H1 (cell line): ENCODE data around the gene ZBED5. TPM values are rescaled to one million over a fixed set of nuclear protein-coding genes. Genes with fewer than 3 reads are reported as not detected.

Source experiments
- CTCF ChIA-PET: fragments of 300-600 bp; sonication (Branson Sonifier 250); formaldehyde crosslinking; loops from one replicate; lab custom pipeline; 2021; ENCODE audit not compliant: partially characterized antibody; lab: Charles Lee
- POLR2A ChIA-PET: fragments of 300-600 bp; sonication (Branson Sonifier 250); formaldehyde crosslinking; loops from one replicate; lab custom pipeline; 2021; ENCODE audit warnings: inconsistent platforms; ENCODE audit not compliant: partially characterized antibody; lab: Charles Lee
- DNase-seq, 2 experiments: peaks; one replicate each; pipeline versions ENCODE4 v3.0.0 to v3.0.0-alpha.2; 2010 to 2022; ENCODE audit warnings: low spot score in 2 of 2, low read depth in 1 of 2, mixed read lengths in 1 of 2
- FAIRE-seq: peaks from 2 replicates; lab custom pipeline; 2011; peaks lifted over from hg19 to GRCh38; lab: Jason Lieb, UNC
- H2AFZ ChIP-seq: 2 replicates; pipeline ENCODE4 v1.8.1; 2012; ENCODE audit warnings: low read length, inconsistent platforms
- H2AK5ac ChIP-seq: 2 replicates; pipeline ENCODE4 v1.6.1; 2013; ENCODE audit warnings: low read depth, low read length
- H2BK120ac ChIP-seq: replicated peaks from 2 replicates; pipeline ENCODE3; 2013; ENCODE audit warnings: low read depth, low read length, inconsistent platforms
- H2BK12ac ChIP-seq: 2 replicates; pipeline ENCODE4 v1.6.1; 2013; ENCODE audit warnings: low read depth, low read length
- H2BK15ac ChIP-seq: 2 replicates; pipeline ENCODE4 v1.6.1; 2013; ENCODE audit warnings: low read length
- H2BK20ac ChIP-seq: 2 replicates; pipeline ENCODE4 v1.6.1; 2013; ENCODE audit warnings: low read length
- H2BK5ac ChIP-seq: 2 replicates; pipeline ENCODE4 v1.6.1; 2013; ENCODE audit warnings: low read depth, low read length
- H3K14ac ChIP-seq: 2 replicates; pipeline ENCODE4 v1.6.1; 2013; ENCODE audit warnings: inconsistent platforms; ENCODE audit not compliant: insufficient read length
- H3K18ac ChIP-seq: 2 replicates; pipeline ENCODE4 v1.6.1; 2013; ENCODE audit warnings: low read length; ENCODE audit errors: extremely low read depth
- H3K23ac ChIP-seq: 2 replicates; pipeline ENCODE4 v1.6.1; 2013; ENCODE audit warnings: inconsistent platforms; ENCODE audit not compliant: insufficient read length
- H3K23me2 ChIP-seq: 2 replicates; pipeline ENCODE4 v1.6.1; 2013; ENCODE audit warnings: low read depth, low read length
- H3K27ac ChIP-seq: 2 replicates; pipeline ENCODE4 v1.6.1; 2011; ENCODE audit warnings: low read depth, low read length, inconsistent platforms
- H3K27me3 ChIP-seq, 4 experiments: replicated peaks in 1 of 4; 1 replicate in 1 of 4; 2 replicates in 3 of 4; pipeline versions ENCODE4 v1.6.1 to v1.8.1; 2011 to 2013; ENCODE audit warnings: low read length in 3 of 4, mild to moderate bottlenecking in 3 of 4, inconsistent platforms in 2 of 4, mixed read lengths in 2 of 4, moderate library complexity in 1 of 4; ENCODE audit not compliant: control insufficient read depth in 3 of 4, insufficient read depth in 3 of 4; ENCODE audit errors: extremely low read depth in 1 of 4
- H3K36me3 ChIP-seq, 4 experiments: 2 replicates each; pipeline versions ENCODE4 v1.6.1 to v1.8.1; 2011 to 2013; ENCODE audit warnings: mild to moderate bottlenecking in 4 of 4, low read length in 3 of 4, moderate library complexity in 2 of 4, control low read depth in 1 of 4, inconsistent platforms in 1 of 4; ENCODE audit not compliant: insufficient read depth in 4 of 4, control insufficient read depth in 2 of 4
- H3K4ac ChIP-seq: replicated peaks from 2 replicates; pipeline ENCODE3; 2013; ENCODE audit warnings: low read length, low read depth, mixed read lengths, inconsistent platforms; ENCODE audit not compliant: insufficient read length
- H3K4me1 ChIP-seq, 4 experiments: replicated peaks in 1 of 4; 1 replicate in 1 of 4; 2 replicates in 3 of 4; pipeline versions ENCODE4 v1.6.1 to v1.8.1; 2011 to 2013; ENCODE audit warnings: low read length in 3 of 4, inconsistent platforms in 2 of 4, mixed read lengths in 1 of 4; ENCODE audit not compliant: insufficient read depth in 4 of 4, control insufficient read depth in 3 of 4
- H3K4me2 ChIP-seq, 2 experiments: 2 replicates each; pipeline versions ENCODE4 v1.6.1 to v1.8.1; 2011 to 2013; ENCODE audit warnings: low read depth in 2 of 2, low read length in 2 of 2, control low read depth in 1 of 2, inconsistent platforms in 1 of 2, mild to moderate bottlenecking in 1 of 2; ENCODE audit not compliant: insufficient read depth in 1 of 2
- H3K4me3 ChIP-seq, 4 experiments: fragments of 200-600, 300-600 bp in 1 of 4; sonication (generic), shearing (Covaris generic), sonication (Bioruptor Twin) in 1 of 4; 2 replicates each; pipeline versions ENCODE4 v1.5.1 to v1.8.1; 2011 to 2016; ENCODE audit warnings: low read length in 4 of 4, low read depth in 3 of 4, control low read depth in 2 of 4, inconsistent platforms in 2 of 4, mild to moderate bottlenecking in 2 of 4, mixed read lengths in 1 of 4, moderate library complexity in 1 of 4; ENCODE audit not compliant: insufficient read depth in 2 of 4; ENCODE audit errors: extremely low read depth in 1 of 4
- H3K56ac ChIP-seq: replicated peaks from 2 replicates; pipeline ENCODE3; 2013; ENCODE audit warnings: low read depth, mild to moderate bottlenecking, mixed read lengths, low read length, inconsistent platforms; ENCODE audit not compliant: insufficient read length
- H3K79me1 ChIP-seq: 2 replicates; pipeline ENCODE4 v1.6.1; 2013; ENCODE audit warnings: low read depth, low read length, control low read depth
- H3K79me2 ChIP-seq, 2 experiments: 2 replicates each; pipeline versions ENCODE4 v1.6.1 to v1.8.1; 2012 to 2013; ENCODE audit warnings: low read length in 2 of 2, mild to moderate bottlenecking in 2 of 2, inconsistent platforms in 1 of 2; ENCODE audit not compliant: insufficient read depth in 2 of 2, control insufficient read depth in 1 of 2
- H3K9ac ChIP-seq, 4 experiments: replicated peaks in 1 of 4; 1 replicate in 1 of 4; 2 replicates in 3 of 4; pipeline versions ENCODE4 v1.6.1 to v1.8.1; 2011 to 2013; ENCODE audit warnings: low read depth in 3 of 4, low read length in 3 of 4, control low read depth in 2 of 4, mild to moderate bottlenecking in 2 of 4, moderate library complexity in 2 of 4, inconsistent platforms in 1 of 4; ENCODE audit errors: extremely low read depth in 1 of 4
- H3K9me3 ChIP-seq, 2 experiments: 2 replicates each; pipeline versions ENCODE4 v1.6.1 to v1.8.1; 2012 to 2013; ENCODE audit warnings: mild to moderate bottlenecking in 2 of 2, moderate library complexity in 2 of 2, control low read depth in 1 of 2, inconsistent platforms in 1 of 2, low read depth in 1 of 2, low read length in 1 of 2, mixed read lengths in 1 of 2; ENCODE audit not compliant: insufficient read depth in 2 of 2
- H4K20me1 ChIP-seq, 2 experiments: replicated peaks in 1 of 2; 2 replicates each; pipeline versions ENCODE3 to v1.8.1; 2011 to 2013; ENCODE audit warnings: inconsistent platforms in 2 of 2, low read length in 2 of 2, mild to moderate bottlenecking in 1 of 2; ENCODE audit not compliant: insufficient read depth in 2 of 2, control insufficient read depth in 1 of 2
- H4K5ac ChIP-seq: 2 replicates; pipeline ENCODE4 v1.6.1; 2013; ENCODE audit warnings: low read length, low read depth, mixed read lengths, inconsistent platforms; ENCODE audit not compliant: insufficient read length
- H4K8ac ChIP-seq: 2 replicates; pipeline ENCODE4 v1.8.0; 2013; ENCODE audit warnings: mild to moderate bottlenecking, moderate library complexity, low read length, inconsistent platforms; ENCODE audit not compliant: insufficient read depth; ENCODE audit errors: extremely low read depth
- H4K91ac ChIP-seq: replicated peaks from 2 replicates; pipeline ENCODE3; 2013; ENCODE audit warnings: low read length, mixed read lengths, inconsistent platforms; ENCODE audit not compliant: insufficient read length
- CBX8 ChIP-seq: fragments of 300-800, 300-1000 bp; sonication (generic); IDR thresholded peaks from 2 replicates; pipeline ENCODE4 v1.7.1; 2016; ENCODE audit warnings: low read depth, low read length, borderline replicate concordance
- CEBPB ChIP-seq: IDR thresholded peaks from 2 replicates; pipeline ENCODE4 v1.6.1; 2012; ENCODE audit warnings: low read depth, low read length
- CREB1 ChIP-seq: IDR thresholded peaks from 2 replicates; pipeline ENCODE4 v1.6.1; 2012; ENCODE audit warnings: inconsistent platforms
- GABPA ChIP-seq: IDR thresholded peaks from 2 replicates; pipeline ENCODE4 v1.6.1; 2011; ENCODE audit warnings: mild to moderate bottlenecking, low read length, moderate library complexity, borderline replicate concordance; ENCODE audit not compliant: insufficient read depth
- HDAC6 ChIP-seq: IDR thresholded peaks from one replicate; pipeline ENCODE4 v1.7.1; 2012; ENCODE audit warnings: low read depth, mild to moderate bottlenecking, inconsistent platforms, low read length, moderate library complexity
- KDM1A ChIP-seq: fragments of 200-600, 300-600 bp; sonication (generic); IDR thresholded peaks from 2 replicates; pipeline ENCODE4 v1.7.1; 2016; ENCODE audit warnings: mild to moderate bottlenecking, low read length, borderline replicate concordance
- POLR2A ChIP-seq, 2 experiments: IDR thresholded peaks; 1 replicate in 1 of 2; 2 replicates in 1 of 2; pipeline ENCODE4 v1.6.1; 2011; ENCODE audit warnings: low read depth in 2 of 2, low read length in 2 of 2, mild to moderate bottlenecking in 2 of 2; ENCODE audit errors: control extremely low read depth in 1 of 2
- POLR2AphosphoS5 ChIP-seq: IDR thresholded peaks from 2 replicates; pipeline ENCODE4 v1.6.1; 2011; ENCODE audit warnings: low read depth, low read length
- SP2 ChIP-seq: IDR thresholded peaks from 2 replicates; pipeline ENCODE4 v1.6.1; 2012; ENCODE audit warnings: mild to moderate bottlenecking, low read length, inconsistent platforms
- WGBS, 2 experiments: shearing (Covaris generic) in 1 of 2; methylation state at CpG; one replicate each; pipeline versions ENCODE4 v1.1.6 to v1.1.7; 2013 to 2015; ENCODE audit warnings: low lambda C conversion rate in 2 of 2, mixed read lengths in 2 of 2, inconsistent platforms in 1 of 2, low coverage in 1 of 2, missing lambda C conversion rate in 1 of 2; ENCODE audit not compliant: insufficient replicate concordance in 2 of 2, insufficient coverage in 1 of 2, insufficient read length in 1 of 2; ENCODE audit errors: extremely low coverage in 1 of 2, missing lambda C conversion rate in 1 of 2; 5-methylcytosine and 5-hydroxymethylcytosine counted together
- long read RNA-seq, 2 experiments: library from RNA in 1 of 2; library from capped mRNA in 1 of 2; stranded (forward); transcript quantifications; one replicate each; pipeline ENCODE4 v2.0.0, GENCODE V29; 2021; ENCODE audit warnings: inconsistent platforms in 1 of 2
- polyA minus RNA-seq, 3 experiments: library from RNA; depleted of rRNA, polyadenylated mRNA; stranded (reverse); fragments of >200 nt; gene quantifications; 1 replicate in 2 of 3; 2 replicates in 1 of 3; pipeline ENCODE4 v1.2.3, GENCODE V29; 2011
- polyA plus RNA-seq, 7 experiments: library from polyadenylated mRNA; depleted of rRNA in 3 of 7; stranded (reverse) in 5 of 7; unstranded in 2 of 7; fragments of >200 nt in 5 of 7; fragments of 200-250 nt in 2 of 7; gene quantifications; 1 replicate in 5 of 7; 2 replicates in 1 of 7; 4 replicates in 1 of 7; pipeline versions ENCODE4 v1.2.1 to v1.2.3, GENCODE V29; 2011 to 2013; ENCODE audit warnings: missing spikeins in 2 of 7, mixed read lengths in 2 of 7
- total RNA-seq: library from RNA; stranded (reverse); fragmentation: NEBNext Ultra II Directional; extraction: Animal tissue kit (Norgen Biotek cat#: 25700); gene quantifications from 2 replicates; pipeline ENCODE4 v1.2.1, GENCODE V29; 2021

The ZBED5 gene
- total RNA-seq = 48.7 and 54.2 TPM in 2 replicates
- polyA plus RNA-seq (2011; rRNA removed) = 47.9 and 94.7 TPM in 2 replicates
- polyA plus RNA-seq (2011; cell fraction: cytosol; rRNA removed) = 39.7 TPM
- 31.1 TPM for polyA plus RNA-seq (2011; cell fraction: nucleus; rRNA removed)
- 28.8 to 48.3 TPM (median 33.8 TPM) in 4 replicates for polyA plus RNA-seq (2012, experiment 1 of 2)
- polyA plus RNA-seq (2012, experiment 2 of 2) = 4.4 TPM
- 43.7 TPM for polyA plus RNA-seq (2013, experiment 1 of 2)
- 43.6 TPM for polyA plus RNA-seq (2013, experiment 2 of 2)
- 147 and 161 TPM in 2 replicates for polyA minus RNA-seq (2011; rRNA and poly(A)+ RNA removed)
- 66.1 TPM for polyA minus RNA-seq (2011; cell fraction: cytosol; rRNA and poly(A)+ RNA removed)
- 120 TPM for polyA minus RNA-seq (2011; cell fraction: nucleus; rRNA and poly(A)+ RNA removed)
- long read RNA-seq, experiment 1, transcript ZBED5-201 (3 exons, 2,512 nt) = major isoform, 14 of 45 reads
- long read RNA-seq, experiment 1, partial matches to known transcripts = 2 of 45 reads
- long read RNA-seq, experiment 1, other reads (novel, unspliced or antisense) = 24 of 45 reads
- long read RNA-seq, experiment 2, transcript ZBED5-201 (3 exons, 2,512 nt) = major isoform, 19 of 35 reads
- long read RNA-seq, experiment 2, partial matches to known transcripts = 2 of 35 reads
- long read RNA-seq, experiment 2, other reads (novel, unspliced or antisense) = 4 of 35 reads

GRCh38 chr11:10857709-10858438 is at the start of gene ZBED5:
Gene ZBED5 (minus strand): TSS chr11:10858053. CDS start chr11:10854945, 3,108 bp downstream.
- Histone ChIP-seq H3K23me2 (peaks cover 7% of the 10 kb centered on the region), H3K79me2 (peaks cover 7 to 37% of the 10 kb centered on the region in 2 experiments)
- POLR2A ChIA-PET = interaction anchor here (0.6 to 6.7 kb wide), 23 partner anchors 9 to 999 kb away, joined by 3 to 144 read pairs (median 5); partner anchors contain the start of genes CTR9 and EIF4G2
- TF ChIP-seq CREB1 = peak; percentile 64
- TF ChIP-seq SP2 = peak; percentile 61
- peak; percentile 87 for TF ChIP-seq POLR2AphosphoS5
- TF ChIP-seq CEBPB = no peak
- TF ChIP-seq GABPA = 0 out of 2 replicates have a peak, but pooled peaks have one; percentile 49
- no peak for TF ChIP-seq HDAC6
- TF ChIP-seq KDM1A = peak; percentile 61; the same call in 1 of the 2 replicates
- TF ChIP-seq POLR2A (IDR thresholded peaks at IDR 0.05; ENCODE audit: control extremely low read depth in 1 of 2, low read depth in 2 of 2, low read length in 2 of 2) = peak in 1 of 2 experiments; percentile 88; a peak in 2 of 3 replicates
- no peak for TF ChIP-seq CBX8

More at GRCh38 chr11:10857709-10858438, at the start of gene ZBED5:
- Histone ChIP-seq H3K18ac (peak within 1 kb of the TSS; percentile 95), H2BK20ac (no peak within 1 kb of the TSS), H3K9me3 (no peaks in the 10 kb centered on the region), H3K27me3 (no peaks in the 10 kb centered on the region), H3K56ac (peak within 1 kb of the TSS; percentile 65), H3K36me3 (peaks cover 9 to 33% (median 22%) of the 10 kb centered on the region in 4 experiments), H2BK5ac (peak within 1 kb of the TSS; percentile 91), H3K4ac (peak within 1 kb of the TSS; percentile 74), H4K20me1 (peaks cover 0 to 2% of the 10 kb centered on the region in 2 experiments), H3K79me1 (no peaks in the 10 kb centered on the region; the same call in 1 of the 2 replicates), H4K5ac (peak within 1 kb of the TSS; percentile 84), H3K4me3 (peak within 1 kb of the TSS; percentile 91 to 98 (median 95)), H3K4me1 (peaks cover 0 to 8% (median 2%) of the 10 kb centered on the region in 4 experiments; a peak in 3 of 7 replicates), H2BK120ac (peak within 1 kb of the TSS; percentile 55), H3K14ac (no peak within 1 kb of the TSS), H3K9ac (peak within 1 kb of the TSS; percentile 58 to 97 (median 88)), H3K27ac (peak within 1 kb of the TSS; percentile 88), H4K8ac (peak within 1 kb of the TSS; percentile 97; the same call in 1 of the 2 replicates), H4K91ac (peak within 1 kb of the TSS; percentile 83), H2AFZ (peak within 1 kb of the TSS; percentile 90), H3K23ac (no peak within 1 kb of the TSS), H2BK15ac (peak within 1 kb of the TSS; percentile 89; the same call in 1 of the 2 replicates), H2BK12ac (peak within 1 kb of the TSS; percentile 72; the same call in 1 of the 2 replicates), H2AK5ac (peak within 1 kb of the TSS; percentile 56; the same call in 1 of the 2 replicates), H3K4me2 (peak within 1 kb of the TSS; percentile 73 to 89)
- DNase-seq (peak; percentile 92 to 94), FAIRE-seq (peak; percentile 36)
- CTCF ChIA-PET = interaction anchor here (1.1 to 2.6 kb wide), 4 partner anchors 10 to 73 kb away, joined by 3 to 11 read pairs (median 8); no protein-coding TSS in a partner anchor
- WGBS, 2 experiments = 2% methylated on average over 56 of the region's 59 CpGs; no CpG with 5 or more reads in 1 of the 2 experiments
